SK-N-MC (cell line): Measurements from ENCODE around the gene MOB3A.

Experiments used
- EZH2 ChIP-seq: fragments of 200-600 bp; sonication (generic); IDR thresholded peaks from one replicate; pipeline ENCODE4 v1.6.1; 2017; ENCODE audit warnings: antibody characterized with exemption
- POLR2AphosphoS5 ChIP-seq: IDR thresholded peaks from 2 replicates; pipeline ENCODE4 v1.6.1; 2012; ENCODE audit warnings: mild to moderate bottlenecking, low read depth, low read length, borderline replicate concordance

DNA sequence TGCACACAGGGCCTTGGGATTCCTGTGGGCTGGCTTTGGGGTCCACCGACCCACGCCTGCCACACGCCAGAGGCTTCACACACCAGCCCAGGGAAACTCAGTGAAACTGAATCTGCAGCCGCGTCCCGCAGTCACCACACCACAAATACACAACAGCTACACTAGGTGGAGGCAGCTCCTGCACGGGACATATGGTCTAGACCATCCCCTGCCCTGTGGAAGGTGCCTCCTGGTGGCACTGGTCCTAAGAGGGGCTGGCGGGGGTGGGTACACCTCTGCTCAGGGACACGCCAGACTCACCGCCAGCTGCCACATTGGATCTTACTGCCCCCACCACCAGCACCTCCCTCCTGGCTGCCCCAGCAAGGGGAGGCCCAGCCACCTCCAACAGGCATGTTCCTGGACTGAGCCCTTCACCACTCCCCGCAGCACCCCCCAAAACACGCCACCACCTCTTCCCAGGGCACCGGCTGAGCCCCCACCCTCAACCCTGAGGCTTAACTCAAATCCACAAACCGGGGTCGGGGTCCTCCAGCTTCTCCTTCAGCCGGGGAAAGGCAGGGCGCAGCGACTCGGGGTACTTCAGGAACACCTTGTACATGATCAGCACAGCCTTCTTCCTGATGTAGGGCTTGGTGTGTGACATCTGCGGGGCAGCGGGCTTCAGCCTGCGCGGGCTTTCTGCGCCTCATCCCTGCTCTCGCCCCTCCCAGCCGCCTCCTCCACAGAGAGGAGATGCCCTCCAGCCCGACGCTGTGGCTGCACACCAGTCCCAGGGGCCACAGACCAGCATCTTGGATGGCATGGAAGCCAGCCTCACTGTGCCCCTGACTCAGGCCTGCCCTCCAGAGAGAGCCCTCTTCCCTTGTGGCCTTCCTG is 34.0 kb upstream of the MOB3A start:
- TF ChIP-seq POLR2AphosphoS5 (no peak; the same call in 1 of the 2 replicates), EZH2 (no peak)
